Measurements from ENCODE around the gene SLC6A7.

Gene SLC6A7

DNA sequence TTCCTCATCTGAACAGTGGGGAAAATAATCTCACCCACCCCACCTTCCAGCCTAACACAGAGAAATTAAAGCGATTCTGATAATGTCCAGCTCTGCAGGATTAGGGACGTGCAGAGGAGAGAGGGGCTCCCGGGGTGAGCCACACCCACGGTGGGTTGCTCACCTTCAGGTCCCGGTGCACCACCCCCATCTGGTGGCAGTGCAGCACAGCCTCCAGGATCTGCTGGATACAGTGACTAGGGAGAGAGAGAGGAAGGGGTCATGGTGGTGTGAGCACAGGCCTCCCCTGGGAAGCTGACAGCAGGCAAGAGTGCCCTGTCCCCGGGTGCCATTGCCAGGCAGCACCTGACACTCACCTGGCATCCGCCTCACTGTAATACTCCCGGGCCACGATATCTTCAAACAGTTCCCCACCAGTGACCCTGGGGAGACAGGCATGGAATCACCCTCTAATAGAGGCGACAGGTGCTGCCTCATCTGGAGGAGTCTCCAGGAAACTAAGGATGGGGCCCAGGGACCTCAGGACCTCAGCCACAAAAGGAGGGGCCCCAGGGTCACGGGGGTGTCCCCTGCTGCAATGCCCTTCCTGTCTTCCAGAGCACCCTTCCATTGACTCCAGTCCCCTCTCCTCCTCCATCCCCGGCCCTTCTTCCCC, 66.7 kb downstream of the SLC6A7 start:
- no peak for DNase-seq (ENCODE audit: extremely low read depth in 1 of 2, low read depth in 1 of 2)

- DNase-seq (ENCODE audit: extremely low read depth in 1 of 2, low read depth in 1 of 2): no peak
Measured at GRCh38 chr5:150257424-150257823, 67.6 kb downstream of the SLC6A7 start.

DNA sequence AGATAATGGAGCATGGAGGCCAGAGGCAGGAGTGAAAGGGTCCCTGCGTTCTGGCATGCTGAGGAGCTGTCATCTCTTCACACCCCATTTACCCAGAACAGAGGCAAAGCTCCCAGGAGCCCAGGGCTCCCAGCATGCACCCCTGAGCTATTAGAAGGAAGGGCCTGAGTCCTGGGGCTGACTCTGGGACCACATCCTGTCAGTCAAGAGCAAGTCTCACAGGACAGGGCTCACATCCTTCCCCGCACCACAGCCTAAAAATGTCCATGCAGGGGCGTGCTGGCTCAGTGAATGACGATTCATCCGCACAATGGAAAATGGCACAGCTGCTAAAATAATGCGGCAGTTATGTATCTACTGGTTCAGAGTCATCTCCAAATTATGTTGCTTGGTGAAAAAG, 68.3 kb downstream of the SLC6A7 start:
- no peak for DNase-seq (ENCODE audit: extremely low read depth in 1 of 2, low read depth in 1 of 2)
